NCI-H187 treated with DMSO at 0.1 percent for 48 hours (cell line): ENCODE measurements around the gene PPP1R37.

Experiments
- DNase-seq: peaks from one replicate; lab custom pipeline; 2025; lab: John Stamatoyannopoulos, UW

PPP1R37 gene

GRCh38 chr19:45152504-45153338, 59.7 kb downstream of the PPP1R37 start:
- no peak for DNase-seq

GRCh38 chr19:45153339-45154063, 60.5 kb downstream of the PPP1R37 start:
- DNase-seq: no peak

- no peak for DNase-seq
These were observed 61.3 kb downstream of the PPP1R37 start for GRCh38 chr19:45154064-45154827.

- DNase-seq: no peak
These were observed 63.1 kb downstream of the PPP1R37 start for GRCh38 chr19:45156011-45156630.

GRCh38 chr19:45156751-45157150, 63.8 kb downstream of the PPP1R37 start:
- DNase-seq: no peak

- no peak for DNase-seq
These were observed 65.7 kb downstream of the PPP1R37 start for GRCh38 chr19:45158503-45159209.

- DNase-seq: no peak
These were observed 66.4 kb downstream of the PPP1R37 start for GRCh38 chr19:45159210-45159970.

GRCh38 chr19:45159971-45160324, 67.0 kb downstream of the PPP1R37 start:
- no peak for DNase-seq

- no peak for DNase-seq
These were observed 68.1 kb downstream of the PPP1R37 start, which contains the start of gene NKPD1 for GRCh38 chr19:45160870-45161737. Gene NKPD1, minus strand, starts transcription at chr19:45160982. Its CDS starts 832 bp downstream, at chr19:45160150.

GRCh38 chr19:45161738-45162607, 69.0 kb downstream of the PPP1R37 start:
- DNase-seq: no peak

GRCh38 chr19:45162608-45163143, 69.7 kb downstream of the PPP1R37 start:
- DNase-seq: no peak

GRCh38 chr19:45163156-45163555, 70.2 kb downstream of the PPP1R37 start:
- no peak for DNase-seq

- DNase-seq: no peak
These were observed 70.9 kb downstream of the PPP1R37 start for GRCh38 chr19:45163751-45164460.

- DNase-seq: no peak
These were observed 71.8 kb downstream of the PPP1R37 start for GRCh38 chr19:45164577-45165335.

- DNase-seq: peak; percentile 37
These were observed 73.8 kb downstream of the PPP1R37 start for GRCh38 chr19:45166723-45167252.

GRCh38 chr19:45168767-45169351, 75.9 kb downstream of the PPP1R37 start:
- no peak for DNase-seq
